OCI-LY1 (cell line): Measurements from ENCODE around the gene ADAT2.

ENCODE experiments used
- EZH2 ChIP-seq: fragments of 200-600 bp; sonication (generic), shearing (Covaris generic); IDR thresholded peaks from 2 replicates; pipeline ENCODE4 v1.8.0; 2017; ENCODE audit warnings: borderline replicate concordance, mixed run types, mild to moderate bottlenecking, antibody characterized with exemption, low read length, moderate library complexity, mixed read lengths
- TF ChIP-seq, protein P1 (sequence below): fragments of 200-600 bp; sonication (generic), shearing (Covaris generic); IDR thresholded peaks from 2 replicates; pipeline ENCODE4 v1.5.1; 2017; ENCODE audit warnings: mild to moderate bottlenecking, antibody characterized with exemption, low read length, moderate library complexity, mixed read lengths

DNA sequence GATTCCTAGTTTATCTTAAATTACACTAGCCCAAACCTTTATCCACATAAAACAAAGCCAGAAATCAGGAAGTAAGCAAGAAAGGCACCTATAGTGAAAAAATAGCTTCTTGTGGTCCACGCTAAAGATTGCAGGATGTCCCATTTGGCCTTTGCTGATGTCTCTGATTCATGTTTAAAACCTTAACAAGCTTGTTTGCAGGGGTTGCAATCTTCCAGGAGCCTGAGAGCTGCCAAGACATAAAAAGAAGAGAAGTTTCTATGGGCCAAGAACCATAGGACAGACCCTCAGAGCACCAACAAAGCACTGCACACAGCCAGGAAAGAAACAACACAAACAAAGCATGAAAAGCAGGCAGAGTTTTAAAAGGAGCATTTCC, 49.4 kb downstream of the ADAT2 start:
- TF ChIP-seq, protein P1, sequence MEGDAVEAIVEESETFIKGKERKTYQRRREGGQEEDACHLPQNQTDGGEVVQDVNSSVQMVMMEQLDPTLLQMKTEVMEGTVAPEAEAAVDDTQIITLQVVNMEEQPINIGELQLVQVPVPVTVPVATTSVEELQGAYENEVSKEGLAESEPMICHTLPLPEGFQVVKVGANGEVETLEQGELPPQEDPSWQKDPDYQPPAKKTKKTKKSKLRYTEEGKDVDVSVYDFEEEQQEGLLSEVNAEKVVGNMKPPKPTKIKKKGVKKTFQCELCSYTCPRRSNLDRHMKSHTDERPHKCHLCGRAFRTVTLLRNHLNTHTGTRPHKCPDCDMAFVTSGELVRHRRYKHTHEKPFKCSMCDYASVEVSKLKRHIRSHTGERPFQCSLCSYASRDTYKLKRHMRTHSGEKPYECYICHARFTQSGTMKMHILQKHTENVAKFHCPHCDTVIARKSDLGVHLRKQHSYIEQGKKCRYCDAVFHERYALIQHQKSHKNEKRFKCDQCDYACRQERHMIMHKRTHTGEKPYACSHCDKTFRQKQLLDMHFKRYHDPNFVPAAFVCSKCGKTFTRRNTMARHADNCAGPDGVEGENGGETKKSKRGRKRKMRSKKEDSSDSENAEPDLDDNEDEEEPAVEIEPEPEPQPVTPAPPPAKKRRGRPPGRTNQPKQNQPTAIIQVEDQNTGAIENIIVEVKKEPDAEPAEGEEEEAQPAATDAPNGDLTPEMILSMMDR, result no peak
- no peak for TF ChIP-seq EZH2
